HG03108 (cell line): Measurements from ENCODE around the gene PRADC1.

ENCODE experiments used
- ATAC-seq: cut with Tn5 transposase; IDR thresholded peaks from one replicate; pipeline ENCODE4 v1.9.1; 2021; ENCODE audit warnings: moderate library complexity; ENCODE audit not compliant: unreplicated experiment

The PRADC1 gene

DNA sequence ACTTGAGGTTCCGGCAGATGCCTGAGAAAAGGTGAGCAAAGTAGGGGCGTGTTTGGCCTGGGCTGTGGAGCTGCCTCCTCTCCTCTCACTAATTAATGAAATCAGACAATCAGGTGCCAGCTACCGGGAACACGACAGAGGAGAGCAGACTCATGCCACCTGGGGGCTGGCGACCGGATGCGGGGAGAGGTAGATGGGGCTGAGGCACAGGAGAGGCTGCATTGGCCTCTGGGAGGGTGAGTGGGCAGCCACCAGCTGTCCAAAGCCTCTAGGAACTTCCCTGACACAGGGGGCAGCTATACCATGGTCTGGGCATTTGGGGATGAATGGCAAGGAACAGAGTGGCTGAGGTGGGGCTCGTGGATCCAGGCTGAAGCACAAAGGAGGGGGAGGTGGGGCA, 26.2 kb upstream of the PRADC1 start:
- no peak for ATAC-seq

GRCh38 chr2:73258913-73259215, 25.8 kb upstream of the PRADC1 start:
- no peak for ATAC-seq

DNA sequence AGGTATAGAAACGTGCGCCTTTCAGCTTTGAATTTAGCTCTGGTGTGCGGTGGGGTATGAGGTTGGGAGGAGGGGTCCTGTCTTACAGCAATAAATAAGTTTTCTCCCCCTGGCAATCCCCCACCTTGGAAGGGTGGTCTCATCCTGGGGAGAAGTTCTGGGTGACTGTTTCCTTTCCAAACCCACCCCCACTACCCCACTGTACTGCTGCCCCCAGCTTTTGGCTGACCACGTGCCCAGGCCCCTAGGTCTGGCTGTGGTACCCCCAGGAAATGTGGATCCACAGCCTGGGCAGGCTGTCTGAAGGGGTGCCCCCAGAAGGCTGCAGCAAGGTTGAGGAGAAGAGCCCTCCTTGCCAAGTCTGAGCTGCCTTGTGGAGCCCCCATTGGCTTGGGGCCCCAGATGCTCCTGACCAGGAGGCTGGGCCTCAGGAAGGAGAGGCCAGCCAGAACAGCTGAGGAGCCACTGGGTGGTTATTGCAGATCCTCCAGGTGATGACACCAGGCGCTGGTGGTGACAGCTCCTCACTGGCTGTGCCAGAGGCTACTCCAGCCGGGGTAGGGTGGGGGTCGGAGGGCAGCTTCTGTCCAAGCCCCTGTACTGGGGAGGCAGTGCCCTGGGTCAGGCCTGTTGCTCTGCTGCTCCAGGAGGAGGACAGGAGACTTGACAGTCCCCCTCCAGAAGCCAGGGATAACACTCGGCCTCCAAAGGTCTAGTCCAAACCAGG, 25.3 kb upstream of the PRADC1 start:
- ATAC-seq, result no peak

- ATAC-seq, result no peak
Measured at GRCh38 chr2:73257425-73258125, 24.5 kb upstream of the PRADC1 start.

DNA sequence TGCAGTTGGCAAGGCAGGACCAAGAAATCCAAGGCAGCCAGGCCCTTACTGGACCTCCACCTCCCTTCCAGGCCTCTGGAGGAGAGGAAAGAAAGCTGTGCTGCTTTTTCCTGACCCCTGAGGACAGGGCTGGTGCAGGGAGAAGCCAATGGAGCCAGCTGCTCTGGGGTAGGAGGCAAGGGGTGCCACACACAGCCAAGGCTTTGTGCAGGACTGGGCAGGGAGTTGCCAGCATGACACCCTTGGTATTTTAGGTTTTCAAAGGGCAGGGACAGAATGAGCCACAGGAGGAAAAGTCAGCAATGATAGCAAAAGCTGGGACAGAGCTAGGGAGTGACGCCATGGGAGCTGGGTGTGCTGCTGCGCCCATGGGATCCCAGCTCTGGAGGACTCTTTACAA, 24.0 kb upstream of the PRADC1 start:
- no peak for ATAC-seq

DNA sequence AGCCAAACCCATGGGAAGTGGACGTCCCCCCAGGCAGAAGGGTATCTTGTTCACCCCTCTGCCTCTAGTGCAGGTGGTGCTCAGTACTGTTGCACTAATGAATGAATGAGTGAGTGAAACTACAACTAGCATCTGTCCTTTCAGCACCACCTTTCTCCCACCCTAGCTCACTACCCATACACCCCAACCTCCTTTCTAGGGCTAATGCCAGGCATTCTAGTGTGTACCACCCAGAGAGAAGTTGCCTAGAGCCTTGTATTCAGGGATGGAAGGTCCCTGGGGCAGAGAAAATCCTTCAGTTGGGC, 23.5 kb upstream of the PRADC1 start:
- no peak for ATAC-seq

DNA sequence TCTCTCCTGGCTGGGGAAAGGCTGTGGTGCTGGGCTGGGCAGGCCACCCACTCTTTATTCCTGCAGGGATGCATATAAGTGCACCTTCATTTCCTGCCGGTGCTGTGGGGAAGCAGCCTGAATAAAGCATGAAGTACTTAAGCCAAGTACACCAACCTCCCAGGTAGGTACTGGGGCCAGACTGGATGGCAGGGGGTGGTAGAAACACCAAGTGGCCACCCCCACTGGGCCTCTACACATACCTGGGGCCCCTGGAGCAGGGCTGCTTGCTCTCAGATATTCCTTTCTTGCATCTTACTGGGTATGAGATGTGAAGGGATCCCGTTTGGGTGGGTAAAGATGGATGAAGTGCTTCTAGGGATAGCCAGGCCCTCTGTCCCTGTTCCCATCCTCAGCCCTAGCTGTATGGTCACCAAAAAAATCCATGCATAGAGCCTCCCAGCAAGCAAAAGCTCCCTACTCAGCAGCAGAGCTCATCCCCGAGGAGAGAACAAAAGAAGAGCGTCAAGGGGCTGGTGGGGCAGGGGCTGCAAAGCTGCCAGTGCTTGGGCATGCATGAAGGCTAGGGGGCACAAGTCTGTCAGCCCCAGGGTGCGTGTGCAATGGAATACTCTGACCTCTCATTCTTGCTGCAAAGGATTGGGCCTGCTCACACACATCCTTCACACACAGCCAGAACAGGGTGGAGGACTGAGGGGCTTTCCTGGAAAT, 23.0 kb upstream of the PRADC1 start:
- ATAC-seq, result no peak

DNA sequence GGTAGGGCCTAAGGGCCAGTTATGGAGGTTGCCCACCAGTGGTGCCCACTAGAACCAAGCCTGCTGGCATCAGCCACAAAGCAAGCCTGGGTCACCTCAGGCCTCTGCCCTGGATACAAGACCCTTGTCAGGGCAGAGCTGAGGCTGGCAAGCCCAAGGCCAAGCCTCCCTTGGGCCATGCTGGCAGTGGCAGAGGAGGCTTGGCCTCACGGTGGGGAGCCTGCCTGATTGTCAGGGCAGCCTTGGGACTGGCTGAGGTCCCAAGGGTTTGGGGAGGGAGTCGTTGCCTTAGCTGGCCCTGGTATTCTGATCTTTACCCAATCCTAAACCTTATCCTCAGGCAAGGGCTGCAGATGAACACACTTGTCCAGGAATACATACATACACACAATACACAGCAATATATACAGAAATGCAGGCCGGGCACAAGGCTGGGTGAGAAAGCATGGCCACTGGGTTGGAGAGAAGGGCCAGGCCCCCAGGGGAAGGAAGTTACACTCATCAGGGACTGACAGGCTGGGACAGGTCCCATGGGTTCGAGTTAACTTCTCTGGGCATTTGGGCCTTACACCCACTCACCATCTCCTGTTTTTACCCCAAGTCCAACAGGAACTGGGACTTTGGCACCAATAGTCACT, 22.1 kb upstream of the PRADC1 start:
- no peak for ATAC-seq

- ATAC-seq, result no peak
Measured at GRCh38 chr2:73254343-73255006, 21.4 kb upstream of the PRADC1 start.

DNA sequence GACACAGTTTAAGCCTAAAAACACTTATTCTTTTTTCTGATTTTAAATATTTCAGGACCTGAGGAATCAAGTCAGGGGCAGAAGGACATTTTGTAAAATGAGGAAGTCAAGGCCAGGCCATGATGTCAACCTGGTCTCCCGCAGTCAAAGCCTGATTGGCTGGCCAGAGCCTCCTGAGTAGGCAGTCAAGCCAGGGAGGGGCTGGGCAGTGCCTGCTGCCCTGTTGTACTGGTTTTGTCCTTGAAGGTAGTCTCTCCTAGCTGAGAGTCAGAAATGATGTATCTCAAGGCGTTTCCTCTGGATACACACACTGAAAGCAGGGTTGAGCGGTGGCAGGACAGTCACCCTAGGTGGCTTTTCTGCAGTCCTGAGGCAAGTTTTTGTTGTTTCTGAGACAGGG, 20.9 kb upstream of the PRADC1 start:
- no peak for ATAC-seq

DNA sequence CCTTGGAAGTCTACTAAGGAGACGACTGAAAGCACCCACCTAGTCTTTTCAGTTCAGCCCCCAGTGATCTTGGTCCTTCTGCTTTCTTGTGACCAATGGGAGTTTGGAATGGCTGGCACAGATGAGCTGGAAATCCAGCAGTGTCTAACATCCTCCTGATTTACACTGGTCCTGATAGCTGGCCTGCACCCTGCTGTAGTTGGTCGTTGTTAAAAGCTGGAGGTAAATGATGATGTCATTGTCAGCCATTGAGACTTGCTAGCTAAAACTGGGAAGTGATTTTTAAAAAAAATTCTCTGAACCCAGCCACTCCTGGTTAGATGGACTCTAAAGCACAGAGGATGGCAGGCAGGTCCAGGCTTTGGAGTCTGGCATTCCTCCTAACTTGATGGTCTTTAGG, 20.4 kb upstream of the PRADC1 start:
- no peak for ATAC-seq

- ATAC-seq, result no peak
Measured at GRCh38 chr2:73252238-73253027, 19.4 kb upstream of the PRADC1 start.

DNA sequence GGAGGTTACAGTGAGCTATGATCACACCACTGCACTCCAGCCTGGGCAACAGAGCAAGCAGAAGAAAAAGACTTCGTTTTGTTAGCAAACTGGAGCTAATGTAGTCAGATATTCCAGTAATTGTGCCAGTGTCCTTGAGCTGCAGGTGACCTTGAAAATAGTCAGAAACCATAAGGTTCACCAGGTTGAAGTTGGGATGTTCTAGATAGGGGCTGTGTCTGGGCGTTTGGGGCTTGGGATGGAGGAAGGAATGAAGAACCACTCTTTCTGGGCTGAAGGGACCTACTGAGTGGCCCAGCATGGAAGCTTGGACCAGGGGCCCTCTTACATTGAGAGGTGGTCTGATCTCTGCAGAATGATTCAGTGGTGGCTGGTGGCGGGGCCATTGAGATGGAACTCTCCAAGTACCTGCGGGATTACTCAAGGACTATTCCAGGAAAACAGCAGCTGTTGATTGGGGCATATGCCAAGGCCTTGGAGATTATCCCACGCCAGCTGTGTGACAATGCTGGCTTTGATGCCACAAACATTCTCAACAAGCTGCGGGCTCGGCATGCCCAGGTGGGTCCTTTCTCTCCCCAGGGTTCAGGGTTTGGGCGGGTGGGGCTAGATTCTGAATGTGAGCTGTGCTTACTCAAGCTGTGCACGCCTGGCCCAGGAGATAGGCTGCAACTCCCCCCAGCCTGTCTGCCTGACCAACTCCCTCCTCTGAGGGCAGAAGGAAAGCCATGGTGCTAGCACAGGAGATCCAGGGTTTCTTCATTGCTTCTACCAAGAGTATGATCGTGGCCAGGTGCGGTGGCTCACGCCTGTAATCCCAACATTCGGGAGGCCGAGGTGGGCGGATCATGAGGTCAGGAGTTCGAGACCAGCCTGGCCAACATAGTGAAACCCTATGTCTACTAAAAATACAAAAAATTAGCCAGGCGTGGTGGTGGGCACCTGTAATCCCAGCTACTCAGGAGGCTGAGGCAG, 18.1 kb upstream of the PRADC1 start:
- ATAC-seq, result no peak

- no peak for ATAC-seq
Measured at GRCh38 chr2:73249636-73250035, 16.6 kb upstream of the PRADC1 start.

GRCh38 chr2:73246850-73247249, 13.8 kb upstream of the PRADC1 start:
- ATAC-seq, result no peak

DNA sequence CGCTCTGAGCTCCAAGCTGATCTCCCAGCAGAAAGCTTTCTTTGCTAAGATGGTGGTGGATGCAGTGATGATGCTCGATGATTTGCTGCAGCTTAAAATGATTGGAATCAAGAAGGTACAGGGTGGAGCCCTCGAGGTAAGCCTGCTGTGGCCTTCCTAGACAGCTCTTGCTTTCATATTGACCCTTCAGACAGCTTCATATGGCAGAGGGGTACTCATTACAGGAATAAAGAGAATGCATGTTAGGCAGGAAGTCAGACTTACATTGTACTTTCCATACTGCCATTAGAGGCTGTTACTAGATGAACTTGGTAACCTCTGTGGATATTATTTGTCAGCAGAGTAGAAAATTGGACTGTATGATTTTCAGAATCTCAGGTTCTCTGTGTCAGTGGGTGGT, 11.5 kb upstream of the PRADC1 start:
- no peak for ATAC-seq

DNA sequence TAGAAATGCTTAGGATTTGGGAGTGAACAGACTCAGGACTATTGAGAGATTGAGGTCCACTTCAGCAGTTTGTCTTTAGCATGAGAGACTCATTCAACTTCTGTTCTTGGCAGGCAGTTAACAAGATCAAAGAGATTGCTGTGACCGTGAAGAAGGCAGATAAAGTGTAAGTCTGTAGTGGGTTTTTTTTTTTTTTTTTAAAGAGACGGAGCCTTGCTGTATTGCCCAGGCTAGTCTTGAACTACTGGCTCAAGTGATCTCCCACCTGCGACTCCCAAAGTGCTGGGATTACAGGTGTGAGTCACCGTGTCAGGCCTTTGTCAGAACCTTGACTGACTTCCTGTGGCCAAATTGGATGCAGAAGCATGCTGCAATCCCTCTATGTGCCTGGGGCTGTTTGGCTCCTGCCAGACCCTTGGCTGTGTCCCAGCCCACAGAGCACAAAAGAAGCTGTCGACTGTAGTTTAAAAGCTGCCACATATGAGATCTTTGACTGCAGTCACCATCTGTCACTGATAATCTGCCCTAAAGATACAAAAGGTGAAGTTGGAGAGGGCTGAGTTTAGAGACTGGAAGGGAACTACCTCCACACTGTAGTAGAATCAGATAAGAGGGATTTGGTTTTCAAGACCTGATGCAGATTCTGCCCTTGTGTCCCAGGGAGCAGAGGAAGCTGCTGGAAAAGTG, 11.0 kb upstream of the PRADC1 start:
- no peak for ATAC-seq

GRCh38 chr2:73239776-73240175, 6.7 kb upstream of the PRADC1 start:
- no peak for ATAC-seq

GRCh38 chr2:73238976-73239375, 5.9 kb upstream of the PRADC1 start:
- ATAC-seq, result no peak
